Measurements from ENCODE around the gene EXOSC10. TPM values are rescaled to one million over a fixed set of nuclear protein-coding genes. Genes with fewer than 3 reads are reported as not detected.

Gene EXOSC10
- total RNA-seq (2014; rRNA removed; shearing (Covaris generic)): 72.4 and 73.4 TPM in 2 replicates

DNA sequence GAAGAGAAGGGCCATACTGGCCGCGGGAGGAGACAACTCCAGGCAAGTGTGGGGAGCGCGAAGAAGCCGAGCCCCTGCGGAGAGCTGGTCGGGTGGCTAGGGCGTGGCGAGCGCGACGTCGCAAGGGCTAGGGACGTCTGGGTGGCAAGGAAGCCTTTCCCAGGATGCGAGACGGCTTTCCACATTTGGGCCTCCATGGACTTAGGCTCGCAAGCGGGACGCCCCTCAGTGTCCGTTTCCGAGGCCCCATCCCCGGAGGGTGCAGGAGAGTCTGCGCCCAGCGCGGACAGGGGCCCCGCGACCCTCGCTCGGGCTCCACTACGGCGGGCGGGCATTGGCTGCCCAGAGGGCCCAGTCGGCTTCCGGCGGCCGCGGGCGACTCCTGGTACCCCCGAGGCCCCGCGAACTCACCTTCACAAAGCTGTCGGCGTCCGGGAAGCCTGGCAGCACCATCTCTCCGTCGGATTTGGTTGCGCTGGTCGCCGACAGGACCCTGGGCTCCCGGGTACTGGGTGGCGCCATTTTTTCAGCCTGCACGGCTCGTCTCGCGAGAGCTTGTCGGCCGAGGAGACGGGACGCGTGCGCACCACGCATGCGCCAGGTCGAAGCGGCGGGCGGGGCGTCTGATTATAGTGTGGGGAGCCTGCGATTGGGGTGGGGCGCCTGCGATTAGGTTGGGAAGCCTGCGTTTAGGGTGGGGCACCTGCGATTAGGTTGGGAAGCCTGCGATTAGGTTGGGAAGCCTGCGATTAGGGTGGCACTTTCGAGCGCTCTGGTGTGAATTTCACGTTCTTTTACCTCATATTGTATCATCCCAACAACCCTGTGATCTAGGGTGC lies at the start of gene EXOSC10:
Gene EXOSC10 (minus strand): TSS at position 560 of the 839 bp plus-strand sequence. CDS start 38 bp downstream, at position 522.
- Histone ChIP-seq H3K4me1 (replicated peaks) (peaks cover 13% of the 10 kb centered on the region), H3K9me3 (replicated peaks) (no peaks in the 10 kb centered on the region), H3K27ac (peak within 1 kb of the TSS; percentile 87), H3K36me3 (peaks cover 46% of the 10 kb centered on the region), H3K27me3 (replicated peaks) (no peaks in the 10 kb centered on the region), H3K4me3 (peak within 1 kb of the TSS; percentile 95)
- DNase-seq (ENCODE audit: low read depth in 1 of 2, low spot score in 2 of 2): peak; percentile 89 to 94

DNA sequence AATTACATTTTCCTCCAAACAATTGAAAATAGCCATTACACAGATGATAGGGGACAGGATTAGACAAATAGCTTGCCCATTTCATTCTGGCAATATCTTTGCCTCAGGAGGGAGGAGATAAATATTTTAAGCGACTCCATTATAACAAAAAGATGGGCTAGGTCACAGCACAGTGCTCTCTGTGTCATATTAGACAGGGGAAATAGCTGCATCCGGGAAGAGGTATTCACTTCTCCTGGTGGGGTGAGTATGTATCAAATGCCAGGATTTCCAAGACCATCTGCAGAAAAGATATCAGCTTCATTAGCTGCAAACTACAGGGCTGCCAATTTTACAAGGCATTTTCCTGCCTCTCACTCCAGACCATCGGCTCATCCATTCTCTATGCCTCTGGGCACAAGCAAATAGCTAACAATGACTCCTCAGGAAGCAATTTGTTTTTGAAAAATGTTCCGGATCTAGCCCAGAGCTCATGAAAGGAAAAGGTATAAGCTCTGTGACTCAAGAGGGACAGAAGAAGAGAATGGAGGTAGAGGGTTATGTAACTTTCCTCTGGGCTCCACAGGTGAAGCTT lies 47.6 kb upstream of the EXOSC10 start:
- H3K27ac ChIP-seq: no peak overlapping the region

GRCh38 chr1:11145741-11146140 lies 46.1 kb upstream of the EXOSC10 start:
- H3K36me3 ChIP-seq: peaks cover 64% of the 10 kb centered on the region

More for the DNA sequence above, 47.6 kb upstream of the EXOSC10 start:
- Histone ChIP-seq H3K36me3 (peaks cover 60% of the 10 kb centered on the region), H3K9me3 (replicated peaks) (no peaks in the 10 kb centered on the region), H3K4me3 (no peak overlapping the region), H3K27me3 (replicated peaks) (no peaks in the 10 kb centered on the region), H3K4me1 (replicated peaks) (no peaks in the 10 kb centered on the region)
- no peak for DNase-seq (ENCODE audit: low read depth in 1 of 2, low spot score in 2 of 2)

GRCh38 chr1:11144570-11145256 lies 45.0 kb upstream of the EXOSC10 start:
- Histone ChIP-seq H3K27ac (no peak overlapping the region), H3K4me3 (no peak overlapping the region), H3K27me3 (replicated peaks) (no peaks in the 10 kb centered on the region), H3K9me3 (replicated peaks) (no peaks in the 10 kb centered on the region), H3K4me1 (replicated peaks) (no peaks in the 10 kb centered on the region), H3K36me3 (peaks cover 55% of the 10 kb centered on the region)
- DNase-seq (ENCODE audit: low read depth in 1 of 2, low spot score in 2 of 2): no peak

More at GRCh38 chr1:11145741-11146140, 46.1 kb upstream of the EXOSC10 start:
- no peak for DNase-seq (ENCODE audit: low read depth in 1 of 2, low spot score in 2 of 2)
- H3K4me3 ChIP-seq: no peak overlapping the region
- H3K27ac ChIP-seq: no peak overlapping the region
- no peaks in the 10 kb centered on the region for H3K27me3 ChIP-seq (replicated peaks)
- H3K4me1 ChIP-seq (replicated peaks): no peaks in the 10 kb centered on the region
- no peaks in the 10 kb centered on the region for H3K9me3 ChIP-seq (replicated peaks)

GRCh38 chr1:11143907-11144306 lies 44.2 kb upstream of the EXOSC10 start:
- DNase-seq (ENCODE audit: low read depth in 1 of 2, low spot score in 2 of 2): no peak
- Histone ChIP-seq H3K4me3 (no peak overlapping the region), H3K27me3 (replicated peaks) (no peaks in the 10 kb centered on the region), H3K4me1 (replicated peaks) (no peaks in the 10 kb centered on the region), H3K36me3 (peaks cover 55% of the 10 kb centered on the region), H3K27ac (no peak overlapping the region), H3K9me3 (replicated peaks) (no peaks in the 10 kb centered on the region)

DNA sequence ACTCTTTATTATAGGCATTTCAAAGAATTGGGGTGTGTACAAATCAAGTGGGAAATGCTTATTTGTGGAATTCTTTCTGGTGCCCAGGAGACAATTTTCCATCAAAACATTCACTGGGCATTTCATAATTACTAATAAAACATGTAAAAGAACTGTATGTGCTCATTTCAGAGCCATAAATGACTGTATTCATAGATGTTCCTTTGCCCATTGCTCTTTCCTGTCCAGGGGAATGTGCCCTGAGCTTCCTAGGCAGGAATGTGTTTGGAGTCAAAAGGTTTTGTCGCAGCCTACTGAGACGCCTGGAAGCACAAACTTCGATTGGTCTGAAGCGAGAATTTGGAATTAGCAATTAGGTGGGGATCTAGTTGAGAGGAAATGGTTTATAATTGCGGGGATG lies 43.7 kb upstream of the EXOSC10 start:
- Histone ChIP-seq H3K27me3 (replicated peaks) (no peaks in the 10 kb centered on the region), H3K36me3 (peaks cover 54% of the 10 kb centered on the region), H3K27ac (no peak overlapping the region), H3K9me3 (replicated peaks) (no peaks in the 10 kb centered on the region), H3K4me1 (replicated peaks) (no peaks in the 10 kb centered on the region), H3K4me3 (no peak overlapping the region)
- no peak for DNase-seq (ENCODE audit: low read depth in 1 of 2, low spot score in 2 of 2)

- H3K4me3 ChIP-seq: no peak overlapping the region
- no peak for DNase-seq (ENCODE audit: low read depth in 1 of 2, low spot score in 2 of 2)
- H3K36me3 ChIP-seq: peaks cover 53% of the 10 kb centered on the region
- H3K4me1 ChIP-seq (replicated peaks): no peaks in the 10 kb centered on the region
- H3K9me3 ChIP-seq (replicated peaks): no peaks in the 10 kb centered on the region
- no peak overlapping the region for H3K27ac ChIP-seq
- no peaks in the 10 kb centered on the region for H3K27me3 ChIP-seq (replicated peaks)
These were observed 43.1 kb upstream of the EXOSC10 start for GRCh38 chr1:11142618-11143391.

- H3K4me3 ChIP-seq: no peak overlapping the region
- no peaks in the 10 kb centered on the region for H3K4me1 ChIP-seq (replicated peaks)
- no peaks in the 10 kb centered on the region for H3K27me3 ChIP-seq (replicated peaks)
- H3K36me3 ChIP-seq: peaks cover 54% of the 10 kb centered on the region
- no peaks in the 10 kb centered on the region for H3K9me3 ChIP-seq (replicated peaks)
- no peak overlapping the region for H3K27ac ChIP-seq
- no peak for DNase-seq (ENCODE audit: low read depth in 1 of 2, low spot score in 2 of 2)
These were observed 39.3 kb upstream of the EXOSC10 start for GRCh38 chr1:11138952-11139351.

DNA sequence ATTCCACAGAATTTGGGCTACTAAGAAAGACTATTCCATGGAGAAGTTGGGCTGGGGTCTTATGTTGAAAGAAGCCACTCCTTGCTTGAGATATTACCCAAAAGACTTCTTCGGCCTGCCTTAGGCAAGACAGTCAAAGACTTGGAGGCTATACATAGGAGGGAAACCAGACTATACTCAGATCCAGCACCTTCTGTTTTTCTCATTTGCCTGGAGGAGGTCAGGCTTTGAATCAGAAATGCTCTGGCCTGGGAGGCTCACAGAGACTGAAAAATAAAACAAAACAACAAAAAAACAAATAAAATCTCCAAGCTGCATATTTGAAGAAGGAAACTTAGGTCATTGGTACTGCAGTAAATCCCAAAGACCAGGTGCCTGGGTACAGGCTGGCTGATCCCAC lies 38.4 kb upstream of the EXOSC10 start:
- Histone ChIP-seq H3K9me3 (replicated peaks) (no peaks in the 10 kb centered on the region), H3K4me1 (replicated peaks) (no peaks in the 10 kb centered on the region), H3K27me3 (replicated peaks) (no peaks in the 10 kb centered on the region), H3K27ac (no peak overlapping the region), H3K4me3 (no peak overlapping the region), H3K36me3 (peaks cover 58% of the 10 kb centered on the region)
- DNase-seq (ENCODE audit: low read depth in 1 of 2, low spot score in 2 of 2): no peak

- no peak overlapping the region for H3K4me3 ChIP-seq
- no peak overlapping the region for H3K27ac ChIP-seq
- DNase-seq (ENCODE audit: low read depth in 1 of 2, low spot score in 2 of 2): no peak
- peaks cover 76% of the 10 kb centered on the region for H3K36me3 ChIP-seq
- no peaks in the 10 kb centered on the region for H3K27me3 ChIP-seq (replicated peaks)
- no peaks in the 10 kb centered on the region for H3K4me1 ChIP-seq (replicated peaks)
- no peaks in the 10 kb centered on the region for H3K9me3 ChIP-seq (replicated peaks)
These were observed 35.2 kb upstream of the EXOSC10 start for GRCh38 chr1:11134898-11135266.

DNA sequence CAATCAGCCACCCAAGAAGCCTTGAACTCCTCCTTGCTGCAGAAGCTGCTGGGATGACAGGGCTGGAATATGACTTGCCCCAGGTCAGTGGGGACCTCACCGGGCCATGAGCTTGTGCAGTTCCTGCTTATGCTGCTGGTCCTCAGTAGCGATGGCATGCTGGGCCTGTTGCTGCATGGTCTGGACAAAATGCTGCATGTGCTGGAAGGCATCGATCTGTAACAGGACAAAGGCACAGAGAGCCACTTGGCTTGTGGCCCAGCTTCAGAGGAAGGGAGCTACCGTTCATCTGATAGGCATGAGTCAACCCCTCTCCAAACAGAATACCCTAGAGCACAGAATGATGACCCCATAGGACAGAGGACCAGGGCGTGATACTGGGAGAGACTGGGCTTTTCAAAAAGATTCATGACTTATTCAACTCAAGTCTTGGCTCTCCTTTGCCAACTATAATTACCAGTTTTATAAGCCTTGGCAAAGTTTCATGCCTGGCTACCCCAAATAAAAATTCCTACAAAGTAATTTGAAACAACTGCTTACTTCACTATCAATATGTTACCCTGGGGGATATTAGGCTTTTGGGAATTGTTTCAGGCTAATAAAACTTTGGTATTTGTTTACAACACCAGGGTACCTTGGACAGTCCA lies 34.7 kb upstream of the EXOSC10 start:
- Histone ChIP-seq H3K27ac (no peak overlapping the region), H3K4me3 (no peak overlapping the region), H3K4me1 (replicated peaks) (no peaks in the 10 kb centered on the region), H3K27me3 (replicated peaks) (no peaks in the 10 kb centered on the region), H3K36me3 (peaks cover 77% of the 10 kb centered on the region), H3K9me3 (replicated peaks) (no peaks in the 10 kb centered on the region)
- DNase-seq (ENCODE audit: low read depth in 1 of 2, low spot score in 2 of 2): no peak

GRCh38 chr1:11132563-11133293 lies 33.1 kb upstream of the EXOSC10 start:
- Histone ChIP-seq H3K9me3 (replicated peaks) (no peaks in the 10 kb centered on the region), H3K27me3 (replicated peaks) (no peaks in the 10 kb centered on the region), H3K36me3 (peaks cover 80% of the 10 kb centered on the region), H3K4me3 (no peak overlapping the region), H3K27ac (no peak overlapping the region), H3K4me1 (replicated peaks) (no peaks in the 10 kb centered on the region)
- no peak for DNase-seq (ENCODE audit: low read depth in 1 of 2, low spot score in 2 of 2)
